Type B pancreatic cell (in vitro differentiated cells): ENCODE measurements around the gene FAM24A. TPM values are rescaled to one million over a fixed set of nuclear protein-coding genes. Genes with fewer than 3 reads are reported as not detected.

ENCODE experiments used
- DNase-seq: peaks from one replicate; pipeline ENCODE4 v3.0.0; 2021; ENCODE audit warnings: mixed read lengths; ENCODE audit not compliant: unreplicated experiment; ENCODE audit errors: extremely low spot score
- H3K27ac Mint-ChIP-seq: 2 replicates; pipeline ENCODE4 v1.8.0; 2021; ENCODE audit warnings: mild to moderate bottlenecking, mixed read lengths
- H3K27me3 Mint-ChIP-seq: 2 replicates; pipeline ENCODE4 v1.8.0; 2021; ENCODE audit warnings: mixed read lengths
- H3K36me3 Mint-ChIP-seq: 2 replicates; pipeline ENCODE4 v1.8.0; 2021; ENCODE audit warnings: mixed read lengths
- H3K4me1 Mint-ChIP-seq: one replicate; pipeline ENCODE4 v1.8.0; 2021; ENCODE audit warnings: mixed read lengths; ENCODE audit not compliant: unreplicated experiment
- H3K4me3 Mint-ChIP-seq: 2 replicates; pipeline ENCODE4 v1.8.0; 2021; ENCODE audit warnings: mild to moderate bottlenecking, mixed read lengths
- H3K9me3 Mint-ChIP-seq: 2 replicates; pipeline ENCODE4 v1.8.0; 2021; ENCODE audit warnings: mixed read lengths
- total RNA-seq: library from RNA; stranded (reverse); gene quantifications from 2 replicates; pipeline ENCODE4 v1.2.1, GENCODE V29; 2021; ENCODE audit warnings: low replicate concordance
- TF ChIP-seq, protein P1 (sequence below): fragments of 200-600 bp; sonication (generic); conservative IDR thresholded peaks from 2 replicates; pipeline ENCODE4 v1.5.0; 2021; ENCODE audit warnings: antibody characterized with exemption, mild to moderate bottlenecking

The FAM24A gene
- total RNA-seq, 1 donor from 2014 or later: not detected

GRCh38 chr10:122875843-122876466 is 34.5 kb upstream of the FAM24A start:
- no peak for DNase-seq
- no peaks in the 10 kb centered on the region for H3K4me1 Mint-ChIP-seq
- H3K36me3 Mint-ChIP-seq: no peaks in the 10 kb centered on the region
- H3K4me3 Mint-ChIP-seq: no peak overlapping the region
- TF ChIP-seq, protein P1, sequence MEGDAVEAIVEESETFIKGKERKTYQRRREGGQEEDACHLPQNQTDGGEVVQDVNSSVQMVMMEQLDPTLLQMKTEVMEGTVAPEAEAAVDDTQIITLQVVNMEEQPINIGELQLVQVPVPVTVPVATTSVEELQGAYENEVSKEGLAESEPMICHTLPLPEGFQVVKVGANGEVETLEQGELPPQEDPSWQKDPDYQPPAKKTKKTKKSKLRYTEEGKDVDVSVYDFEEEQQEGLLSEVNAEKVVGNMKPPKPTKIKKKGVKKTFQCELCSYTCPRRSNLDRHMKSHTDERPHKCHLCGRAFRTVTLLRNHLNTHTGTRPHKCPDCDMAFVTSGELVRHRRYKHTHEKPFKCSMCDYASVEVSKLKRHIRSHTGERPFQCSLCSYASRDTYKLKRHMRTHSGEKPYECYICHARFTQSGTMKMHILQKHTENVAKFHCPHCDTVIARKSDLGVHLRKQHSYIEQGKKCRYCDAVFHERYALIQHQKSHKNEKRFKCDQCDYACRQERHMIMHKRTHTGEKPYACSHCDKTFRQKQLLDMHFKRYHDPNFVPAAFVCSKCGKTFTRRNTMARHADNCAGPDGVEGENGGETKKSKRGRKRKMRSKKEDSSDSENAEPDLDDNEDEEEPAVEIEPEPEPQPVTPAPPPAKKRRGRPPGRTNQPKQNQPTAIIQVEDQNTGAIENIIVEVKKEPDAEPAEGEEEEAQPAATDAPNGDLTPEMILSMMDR: no peak
- H3K9me3 Mint-ChIP-seq: no peaks in the 10 kb centered on the region
- H3K27ac Mint-ChIP-seq: no peak overlapping the region
- H3K27me3 Mint-ChIP-seq: peaks cover 45% of the 10 kb centered on the region

DNA sequence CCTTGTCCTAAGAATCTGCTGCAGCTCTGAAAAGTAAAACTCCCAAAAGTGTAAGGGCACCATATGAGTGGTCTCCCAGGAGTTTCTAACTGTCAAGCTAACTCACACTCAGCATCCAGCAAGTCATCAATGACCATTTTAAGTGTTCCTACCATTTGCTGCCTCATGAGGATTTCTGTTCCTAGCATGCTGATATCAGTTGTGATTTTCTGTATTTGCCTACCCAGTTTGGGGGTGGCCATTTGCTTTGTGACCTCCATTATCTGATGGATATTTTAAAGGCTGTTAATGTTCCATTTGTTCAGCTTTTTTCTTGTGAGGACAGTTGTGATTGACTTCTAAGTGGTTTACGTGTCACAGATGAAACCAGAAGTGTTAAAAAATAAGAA is 33.9 kb upstream of the FAM24A start:
- H3K4me1 Mint-ChIP-seq: no peaks in the 10 kb centered on the region
- no peaks in the 10 kb centered on the region for H3K36me3 Mint-ChIP-seq
- no peak for DNase-seq
- no peak overlapping the region for H3K27ac Mint-ChIP-seq
- H3K9me3 Mint-ChIP-seq: no peaks in the 10 kb centered on the region
- H3K27me3 Mint-ChIP-seq: peaks cover 49% of the 10 kb centered on the region
- TF ChIP-seq, protein P1: no peak
- no peak overlapping the region for H3K4me3 Mint-ChIP-seq

- H3K4me1 Mint-ChIP-seq: no peaks in the 10 kb centered on the region
- no peak overlapping the region for H3K4me3 Mint-ChIP-seq
- TF ChIP-seq, protein P1: no peak
- H3K36me3 Mint-ChIP-seq: no peaks in the 10 kb centered on the region
- H3K9me3 Mint-ChIP-seq: no peaks in the 10 kb centered on the region
- no peak for DNase-seq
- H3K27ac Mint-ChIP-seq: no peak overlapping the region
- peaks cover 50% of the 10 kb centered on the region for H3K27me3 Mint-ChIP-seq
Observed at GRCh38 chr10:122877264-122877663, 33.1 kb upstream of the FAM24A start.

- peaks cover 54% of the 10 kb centered on the region for H3K27me3 Mint-ChIP-seq
- H3K4me3 Mint-ChIP-seq: peak overlapping the region; percentile 71
- no peak overlapping the region for H3K27ac Mint-ChIP-seq
Observed at GRCh38 chr10:122878799-122879338, 31.5 kb upstream of the FAM24A start.

DNA sequence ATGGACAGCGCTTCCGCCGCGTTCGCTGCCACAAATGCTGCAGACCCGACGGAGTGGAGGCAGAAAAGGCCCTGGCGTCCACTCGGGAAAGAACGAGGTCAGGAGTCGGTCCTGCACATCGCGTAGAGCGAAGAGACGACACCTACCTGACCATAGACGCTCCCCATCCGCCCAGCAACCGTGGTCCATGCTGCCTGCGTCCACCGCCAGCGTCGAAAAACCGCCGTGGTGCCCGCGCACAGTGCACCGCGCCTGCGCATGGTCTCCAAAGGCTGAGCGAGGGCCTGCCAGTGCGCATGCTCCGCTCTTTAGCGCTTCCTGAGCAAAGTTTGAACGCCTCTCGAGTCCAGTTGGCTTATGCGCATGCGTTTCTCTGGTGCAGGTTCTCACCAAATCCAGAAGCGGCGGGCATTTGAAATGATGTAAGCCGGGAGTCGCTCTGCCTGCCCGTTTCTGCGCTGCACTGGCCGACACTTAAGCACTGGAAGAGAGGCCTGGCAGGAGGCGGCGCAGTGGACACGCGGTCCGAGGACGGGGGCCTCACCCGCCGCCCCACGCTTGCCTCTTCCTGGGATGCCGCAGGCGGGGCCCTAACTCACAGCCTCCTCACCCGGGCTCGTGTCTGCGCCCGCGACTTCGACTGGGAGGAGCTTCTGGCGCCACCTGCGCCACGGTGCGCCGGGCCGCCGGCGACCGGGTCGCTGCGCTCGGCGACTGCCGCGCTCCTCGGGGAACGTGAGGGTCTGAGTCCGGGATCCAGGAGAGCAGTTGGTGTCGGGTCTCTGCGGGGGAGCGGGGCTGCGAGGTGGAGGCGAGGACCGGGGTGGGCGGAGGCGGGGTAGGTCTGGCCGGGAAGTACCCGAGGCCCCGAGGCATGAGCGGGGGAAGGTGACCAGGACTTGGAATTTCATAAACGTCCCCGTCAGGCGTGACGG is 30.8 kb upstream of the FAM24A start, which contains the start of gene FAM24B:
Gene FAM24B, minus strand, starts transcription at position 243 of the 935 bp plus-strand sequence. CDS start 29,066 bp downstream, outside the sequence.
- Mint-ChIP-seq H3K4me3 (peak within 1 kb of the TSS; percentile 80), H3K27ac (no peak within 1 kb of the TSS), H3K36me3 (no peaks in the 10 kb centered on the region), H3K4me1 (no peaks in the 10 kb centered on the region), H3K9me3 (no peaks in the 10 kb centered on the region), H3K27me3 (peaks cover 46% of the 10 kb centered on the region)
- no peak for DNase-seq
- TF ChIP-seq, protein P1: no peak

More at GRCh38 chr10:122878799-122879338, 31.5 kb upstream of the FAM24A start:
- DNase-seq: no peak
- Mint-ChIP-seq H3K4me1 (no peaks in the 10 kb centered on the region), H3K9me3 (no peaks in the 10 kb centered on the region), H3K36me3 (no peaks in the 10 kb centered on the region)
- TF ChIP-seq, protein P1: no peak
